GM08714 (cell line): ENCODE measurements around the gene TACR1.

Experiments used
- H3K4me3 ChIP-seq: fragments of 200-500 bp; sonication (Bioruptor generic); 2 replicates; pipeline ENCODE4 v1.5.1; 2014; ENCODE audit warnings: mild to moderate bottlenecking, low read length, inconsistent platforms
- ZNF274 ChIP-seq: IDR thresholded peaks from 2 replicates; pipeline ENCODE4 v1.6.1; 2012; ENCODE audit warnings: mild to moderate bottlenecking, low read depth, low read length

Gene TACR1

DNA sequence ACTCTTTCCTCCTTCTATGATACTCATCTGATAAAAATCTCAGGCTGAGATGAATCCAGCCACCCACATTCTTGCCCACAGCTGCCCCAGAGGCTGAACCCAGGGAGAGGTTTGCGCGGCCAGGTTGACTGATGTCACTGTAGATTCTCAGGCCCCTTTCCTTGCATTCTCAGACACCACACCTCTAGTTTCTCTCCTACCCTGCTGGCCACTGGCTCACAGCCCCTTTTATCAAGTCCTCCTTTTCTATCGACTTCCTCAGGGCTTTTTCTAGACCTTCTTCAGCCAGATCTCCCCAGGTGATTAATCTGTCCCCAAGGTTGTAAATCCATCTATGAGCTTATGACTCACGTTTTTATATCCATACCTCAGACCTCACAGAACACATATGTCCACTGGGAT, 99.8 kb downstream of the TACR1 start:
- TF ChIP-seq ZNF274: no peak
- H3K4me3 ChIP-seq: no peak overlapping the region

DNA sequence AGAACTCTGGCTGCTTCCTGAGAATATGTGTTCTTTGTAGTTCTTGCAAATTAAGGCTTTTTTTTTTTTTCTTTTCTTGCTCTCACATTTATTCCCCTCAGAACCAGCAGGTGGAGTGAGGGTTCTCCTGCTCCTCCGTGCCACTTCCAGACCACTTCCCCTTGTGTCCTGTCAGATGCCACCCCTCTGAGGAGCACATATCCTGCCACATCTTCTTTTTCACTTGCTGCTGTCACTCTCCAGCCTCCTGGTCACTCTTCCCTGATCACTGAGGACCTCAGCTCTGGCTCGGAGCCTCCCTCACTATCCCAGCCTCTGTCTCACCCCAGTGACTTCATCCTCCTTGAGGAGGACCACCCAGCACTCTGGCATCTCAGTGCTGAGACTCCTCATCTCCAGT, 100.5 kb downstream of the TACR1 start:
- no peak overlapping the region for H3K4me3 ChIP-seq
- TF ChIP-seq ZNF274: no peak

DNA sequence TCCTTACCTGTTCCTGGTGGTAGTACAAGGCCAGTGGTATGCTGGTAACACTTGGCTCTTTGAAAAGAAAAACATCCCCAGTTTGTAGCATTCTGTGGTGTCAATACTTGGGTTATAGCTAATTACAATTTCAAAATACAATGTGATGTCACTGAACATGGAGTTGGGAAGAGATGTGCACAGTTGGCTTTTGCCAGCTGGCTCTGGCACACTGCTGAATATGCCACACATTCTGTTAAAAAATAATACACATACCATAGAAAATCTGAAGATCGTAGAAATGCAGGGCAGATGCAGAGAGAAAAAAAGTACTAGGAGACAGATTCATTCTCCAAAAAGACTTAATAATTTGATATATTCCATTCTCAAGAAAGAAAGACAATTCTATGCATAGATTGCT, 101.5 kb downstream of the TACR1 start:
- no peak for TF ChIP-seq ZNF274
- H3K4me3 ChIP-seq: no peak overlapping the region

GRCh38 chr2:75094405-75094804, 104.9 kb downstream of the TACR1 start:
- H3K4me3 ChIP-seq: no peak overlapping the region
- TF ChIP-seq ZNF274: no peak

GRCh38 chr2:75090770-75091515, 108.4 kb downstream of the TACR1 start:
- no peak overlapping the region for H3K4me3 ChIP-seq
- TF ChIP-seq ZNF274: no peak

- H3K4me3 ChIP-seq: no peak overlapping the region
- no peak for TF ChIP-seq ZNF274
Measured at GRCh38 chr2:75089471-75089870, 109.8 kb downstream of the TACR1 start.

DNA sequence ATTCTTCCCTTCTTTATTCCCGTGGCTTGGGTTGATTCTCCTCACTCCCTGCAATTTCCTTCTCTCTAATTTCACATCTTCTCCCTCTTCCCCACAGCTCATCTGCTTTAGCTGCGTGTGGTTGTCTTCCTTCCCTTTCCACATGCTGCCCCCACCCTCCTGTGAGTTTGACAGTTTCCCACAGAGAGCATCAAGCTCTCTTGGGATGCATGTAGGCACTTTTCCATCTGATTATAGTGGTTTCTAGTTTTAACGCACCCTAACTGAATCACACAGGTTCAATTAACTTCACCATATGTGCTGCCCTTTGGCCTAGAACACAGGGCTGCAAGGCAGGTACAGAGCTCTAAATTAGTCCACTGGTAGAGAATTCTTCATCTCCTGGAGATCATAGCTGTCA, 110.5 kb downstream of the TACR1 start:
- no peak overlapping the region for H3K4me3 ChIP-seq
- no peak for TF ChIP-seq ZNF274

DNA sequence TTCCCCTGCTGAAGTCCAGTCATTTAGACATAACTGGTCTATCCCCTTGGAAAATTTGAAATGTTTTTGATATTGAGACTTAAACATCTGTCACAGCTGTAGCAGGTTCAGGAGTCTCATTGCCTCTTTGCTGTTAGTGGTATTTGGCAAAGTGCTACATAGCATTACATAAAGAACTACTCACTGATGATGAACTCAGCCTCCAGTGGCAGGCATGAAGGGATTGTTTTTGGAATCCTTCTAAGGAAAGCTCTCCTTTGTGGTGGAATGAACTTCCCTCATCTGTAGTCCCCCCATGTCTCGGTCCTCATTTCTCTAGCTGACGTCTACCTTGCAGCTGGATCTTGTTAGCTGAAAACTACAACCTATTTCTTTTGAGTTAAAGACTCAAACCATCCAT, 111.6 kb downstream of the TACR1 start:
- H3K4me3 ChIP-seq: no peak overlapping the region
- no peak for TF ChIP-seq ZNF274

- no peak for TF ChIP-seq ZNF274
- no peak overlapping the region for H3K4me3 ChIP-seq
Measured at GRCh38 chr2:75079575-75079974, 119.7 kb downstream of the TACR1 start.

GRCh38 chr2:75077909-75078308, 121.4 kb downstream of the TACR1 start:
- TF ChIP-seq ZNF274: no peak
- no peak overlapping the region for H3K4me3 ChIP-seq

GRCh38 chr2:75076088-75076487, 123.2 kb downstream of the TACR1 start:
- no peak for TF ChIP-seq ZNF274
- H3K4me3 ChIP-seq: no peak overlapping the region

- TF ChIP-seq ZNF274: no peak
- no peak overlapping the region for H3K4me3 ChIP-seq
Measured at GRCh38 chr2:75074708-75075107, 124.6 kb downstream of the TACR1 start.

- no peak overlapping the region for H3K4me3 ChIP-seq
- no peak for TF ChIP-seq ZNF274
Measured at GRCh38 chr2:75074228-75074627, 125.1 kb downstream of the TACR1 start.

- no peak overlapping the region for H3K4me3 ChIP-seq
Measured at GRCh38 chr2:75071766-75072165, 127.6 kb downstream of the TACR1 start.

GRCh38 chr2:75068546-75068945, 130.8 kb downstream of the TACR1 start:
- TF ChIP-seq ZNF274: no peak
- H3K4me3 ChIP-seq: no peak overlapping the region

More at GRCh38 chr2:75071766-75072165, 127.6 kb downstream of the TACR1 start:
- TF ChIP-seq ZNF274: no peak

DNA sequence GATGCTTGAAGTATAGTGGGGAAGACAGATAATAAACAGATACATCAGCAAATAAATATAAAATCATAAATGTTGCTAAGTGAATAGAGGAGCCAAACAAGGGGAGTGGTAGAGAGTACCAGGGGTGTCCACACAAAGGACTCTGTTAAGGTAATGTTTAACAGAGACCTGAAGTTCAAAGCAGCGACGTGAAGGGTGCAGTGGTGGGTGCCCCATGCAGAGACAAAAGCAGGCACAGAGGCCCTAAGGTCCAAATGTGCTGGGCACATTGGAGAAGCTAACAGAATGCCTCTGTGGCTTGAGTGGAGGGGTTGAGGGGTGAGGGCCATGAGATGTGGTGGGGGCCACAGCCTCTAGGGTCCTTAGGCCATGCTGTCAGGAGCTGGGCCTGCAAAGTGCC, 131.8 kb downstream of the TACR1 start:
- TF ChIP-seq ZNF274: no peak
- no peak overlapping the region for H3K4me3 ChIP-seq
